HG03108 (cell line): Measurements from ENCODE around the gene STK32B.

ENCODE experiments used
- ATAC-seq: cut with Tn5 transposase; IDR thresholded peaks from one replicate; pipeline ENCODE4 v1.9.1; 2021; ENCODE audit warnings: moderate library complexity; ENCODE audit not compliant: unreplicated experiment

STK32B gene

DNA sequence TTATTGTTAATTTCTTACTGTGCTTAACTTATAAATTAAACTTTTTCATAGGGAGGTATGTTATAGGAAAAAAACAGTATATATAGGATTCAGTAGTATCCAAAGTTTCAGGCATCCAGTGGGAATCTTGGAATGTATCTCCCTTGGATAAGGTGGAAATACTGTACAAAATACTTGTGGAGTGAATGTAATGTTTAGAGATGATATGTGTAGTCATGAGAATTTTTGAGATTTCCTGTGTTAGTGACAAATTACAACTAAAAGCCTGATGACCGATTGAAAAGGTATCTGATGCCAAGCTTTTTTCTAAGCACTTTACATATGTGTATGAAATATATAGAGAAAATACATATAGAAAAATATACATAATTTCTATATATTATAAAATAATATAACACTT lies 69.2 kb downstream of the STK32B start:
- no peak for ATAC-seq

DNA sequence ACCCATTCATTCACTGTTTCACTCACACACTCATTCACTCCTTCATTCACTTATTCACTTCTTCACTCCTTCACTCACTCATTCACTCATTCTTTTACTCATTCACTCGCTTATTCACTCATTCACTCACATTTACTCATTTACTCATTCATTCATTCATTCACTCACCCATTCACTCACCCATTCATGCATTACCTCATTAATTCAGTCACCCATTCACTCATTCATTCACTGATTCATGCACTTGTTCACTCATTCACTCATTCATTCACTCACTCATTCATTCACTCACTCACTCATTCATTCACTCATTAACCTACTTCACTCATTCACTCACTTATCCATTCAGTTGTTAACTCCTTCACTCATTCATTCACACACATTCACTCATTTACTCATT lies 70.8 kb downstream of the STK32B start:
- ATAC-seq = no peak

DNA sequence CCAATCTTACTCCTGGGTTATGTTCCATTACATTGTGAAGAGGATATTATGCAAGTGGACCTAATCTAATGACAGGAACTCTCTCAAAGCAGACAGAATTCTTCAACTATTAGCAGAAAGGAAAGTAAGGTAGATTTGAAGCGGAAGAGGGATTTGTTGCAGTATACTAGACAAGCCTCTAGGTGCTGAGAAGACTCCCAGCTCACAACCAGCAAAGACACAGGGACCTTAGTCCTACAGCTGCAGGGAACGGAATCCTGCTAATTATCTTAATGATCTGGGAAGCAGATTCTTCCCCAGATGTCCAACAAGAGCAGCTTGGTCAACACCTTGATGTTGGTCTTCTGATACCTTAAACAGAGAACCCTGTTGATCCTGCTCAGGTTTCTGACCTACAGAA lies 73.6 kb downstream of the STK32B start:
- no peak for ATAC-seq

DNA sequence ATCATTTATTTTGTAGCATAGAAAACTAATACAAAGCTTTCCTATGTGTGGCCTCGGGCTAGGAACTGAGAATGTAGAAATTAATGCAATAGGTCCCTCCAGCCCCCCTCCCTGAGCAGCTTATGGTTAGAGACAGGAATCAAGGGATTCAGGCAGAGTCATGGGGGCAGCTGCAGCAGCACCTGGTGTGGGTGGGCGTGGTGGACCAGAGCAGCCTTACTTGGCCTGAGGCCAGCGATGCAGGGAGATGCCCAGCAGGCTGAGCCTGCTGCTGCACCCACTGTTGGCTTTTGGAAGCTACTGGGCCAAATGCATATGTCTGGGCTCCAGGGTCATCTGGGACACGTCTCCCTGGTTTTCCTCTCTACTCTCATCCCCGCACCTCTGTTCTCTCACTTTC lies 74.0 kb downstream of the STK32B start:
- no peak for ATAC-seq

DNA sequence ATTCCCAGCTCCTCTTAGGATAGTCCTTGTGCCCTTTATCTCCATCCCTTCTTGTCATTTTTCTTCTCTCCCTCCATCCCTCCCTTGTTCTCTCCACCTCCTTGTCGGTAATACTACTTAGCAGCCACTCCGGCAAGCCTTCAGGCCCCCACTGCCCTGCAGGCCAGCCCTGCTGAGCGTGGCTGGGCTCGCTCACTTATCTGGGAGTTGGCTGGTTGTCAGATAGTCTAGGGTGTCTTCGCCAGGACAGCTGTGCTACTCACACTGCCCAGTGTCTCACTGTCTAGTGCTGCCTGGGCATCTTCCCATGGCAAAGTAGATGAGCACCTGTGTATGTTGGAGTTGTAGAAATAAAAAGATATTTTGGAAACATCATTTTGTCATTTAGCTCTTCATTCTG lies 75.0 kb downstream of the STK32B start:
- no peak for ATAC-seq

DNA sequence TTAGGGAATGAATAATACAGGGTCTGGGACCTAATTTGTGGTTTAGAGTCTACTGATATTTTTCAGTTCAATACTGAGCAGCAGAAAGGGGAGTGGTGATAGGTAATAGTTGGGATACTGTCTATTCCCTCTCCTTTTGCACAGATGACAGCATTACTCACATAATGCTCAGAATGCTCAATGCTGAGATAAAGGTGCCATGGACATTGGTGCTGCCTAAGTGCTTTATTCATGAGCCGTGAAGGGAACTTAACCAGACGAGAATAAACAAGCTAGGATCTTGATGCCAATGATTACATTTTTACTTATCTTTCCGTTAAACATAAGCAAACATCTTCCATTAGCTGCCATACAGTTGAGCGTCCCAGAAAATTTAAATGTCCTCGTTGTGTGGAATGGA lies 75.6 kb downstream of the STK32B start:
- no peak for ATAC-seq

DNA sequence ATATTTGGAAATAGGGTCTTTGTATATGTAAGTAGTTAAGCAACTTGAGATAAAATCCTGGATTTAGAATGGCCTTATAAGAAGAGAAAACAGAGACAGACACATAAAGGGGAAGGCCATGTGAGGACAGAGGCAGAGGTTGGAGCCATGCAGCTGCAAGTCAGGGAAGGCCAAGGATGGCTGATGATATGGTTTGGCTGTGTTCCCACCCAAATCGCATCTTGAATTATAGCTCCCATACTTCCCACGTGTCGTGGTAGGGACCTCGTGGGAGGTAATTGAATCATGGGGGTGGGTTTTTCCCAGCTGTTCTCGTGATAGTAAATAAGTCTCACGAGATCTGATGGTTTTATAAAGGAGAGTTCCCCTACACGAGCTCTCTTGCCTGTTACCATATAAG lies 76.3 kb downstream of the STK32B start:
- no peak for ATAC-seq

DNA sequence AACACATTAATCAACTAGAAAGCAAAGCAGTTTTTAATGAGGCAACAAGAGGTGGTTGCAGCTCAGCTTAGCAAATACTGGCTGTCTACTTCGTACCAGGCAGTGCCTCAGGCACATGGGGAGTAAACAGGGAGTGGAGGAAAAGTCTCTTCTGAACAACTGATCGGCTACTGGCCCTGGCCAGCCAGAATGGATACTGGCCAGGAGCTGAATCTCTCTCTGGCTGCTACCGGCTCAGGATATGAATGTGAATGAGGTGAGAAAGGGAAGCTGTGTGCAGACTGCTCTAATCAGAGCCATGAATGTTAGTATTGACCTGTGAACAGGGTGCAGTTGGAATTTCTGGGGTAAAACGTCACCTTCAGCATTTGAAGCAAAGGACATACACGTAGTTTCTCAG lies 77.3 kb downstream of the STK32B start:
- ATAC-seq = no peak

DNA sequence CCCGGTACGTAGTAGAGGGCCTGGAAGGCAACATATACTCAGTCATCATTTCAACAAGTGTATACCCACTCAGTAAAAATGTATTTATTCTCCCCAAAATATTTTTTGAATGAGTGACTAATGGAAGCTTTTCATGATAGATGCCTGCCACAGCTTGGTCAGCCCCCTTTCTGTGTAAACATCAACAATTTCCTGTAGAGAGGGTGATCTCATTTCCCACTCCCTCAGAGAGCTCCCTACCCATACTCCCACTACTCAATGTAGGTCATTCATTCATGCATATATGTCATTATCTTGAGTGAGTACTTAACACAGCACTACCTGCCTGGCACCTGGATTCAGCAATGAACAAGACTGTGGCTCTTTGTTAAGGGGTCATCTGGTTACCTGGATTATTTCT lies 81.9 kb downstream of the STK32B start:
- no peak for ATAC-seq

DNA sequence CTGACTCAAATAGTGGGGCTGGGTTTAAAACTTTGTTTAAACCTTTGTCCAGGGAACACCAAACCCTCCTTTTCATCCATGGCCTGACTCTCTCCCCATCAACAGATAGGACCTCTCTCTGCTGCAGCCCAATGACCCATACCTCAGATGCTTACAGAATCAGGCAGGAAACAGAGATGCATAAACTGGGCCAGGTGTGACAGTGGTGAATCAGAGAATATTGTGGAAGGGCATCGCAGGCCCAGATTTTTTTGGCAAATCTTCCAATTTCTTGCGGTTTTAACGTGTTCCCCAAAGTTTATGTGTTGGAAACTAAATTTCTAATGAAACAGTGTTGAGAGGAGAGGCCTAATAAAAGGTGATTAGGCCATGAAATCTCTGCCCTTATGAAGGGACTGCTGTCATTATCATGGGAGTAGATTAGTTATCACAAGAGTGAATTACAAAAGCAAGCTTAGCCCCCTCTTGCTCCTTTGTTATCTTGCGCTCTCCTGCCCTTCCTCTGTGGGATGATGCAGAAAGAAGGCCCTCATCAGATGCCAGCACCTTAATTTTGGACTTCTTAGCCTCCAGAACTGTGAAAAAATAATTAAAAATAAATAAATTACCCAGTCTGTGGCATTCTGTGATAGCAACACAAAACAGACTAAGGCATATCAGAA lies 82.8 kb downstream of the STK32B start:
- ATAC-seq = no peak

DNA sequence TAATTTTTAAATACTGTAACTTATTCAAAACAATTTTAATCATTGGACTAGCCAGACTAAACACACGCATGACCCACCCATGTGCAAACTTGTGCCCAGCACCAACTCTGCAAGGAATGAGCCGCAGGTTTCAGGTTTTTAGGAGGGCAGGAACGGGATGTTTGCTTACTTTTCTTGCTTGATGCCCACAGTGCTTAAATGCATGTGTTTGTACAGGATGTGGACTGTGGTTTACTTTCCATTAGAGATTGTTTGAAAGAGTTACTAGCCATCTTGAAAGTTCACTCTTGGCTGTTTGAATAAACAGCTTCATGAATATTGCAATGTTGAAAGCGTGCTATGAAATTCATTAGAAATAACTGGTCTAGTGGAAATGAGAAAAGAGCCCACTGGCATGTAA lies 83.3 kb downstream of the STK32B start:
- ATAC-seq = no peak

DNA sequence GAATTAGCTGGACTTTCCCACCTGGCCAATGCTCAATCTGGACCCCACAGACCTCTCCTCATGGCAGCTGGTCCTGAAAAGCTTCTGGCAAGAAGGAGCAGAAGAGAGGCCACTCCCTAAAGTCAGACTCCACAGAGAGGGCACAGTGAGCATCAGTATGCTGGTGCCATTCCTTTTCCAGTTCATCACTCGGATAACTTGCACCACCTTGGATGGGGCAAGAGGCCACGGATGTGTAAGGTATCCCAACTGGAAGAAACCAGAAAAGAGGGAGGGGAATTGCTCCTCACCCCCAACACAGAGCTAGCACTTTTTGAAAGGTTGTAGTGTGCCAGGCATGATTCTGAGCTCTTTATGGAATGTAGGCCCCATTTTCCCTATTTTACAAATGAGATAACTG lies 85.9 kb downstream of the STK32B start:
- ATAC-seq = no peak

DNA sequence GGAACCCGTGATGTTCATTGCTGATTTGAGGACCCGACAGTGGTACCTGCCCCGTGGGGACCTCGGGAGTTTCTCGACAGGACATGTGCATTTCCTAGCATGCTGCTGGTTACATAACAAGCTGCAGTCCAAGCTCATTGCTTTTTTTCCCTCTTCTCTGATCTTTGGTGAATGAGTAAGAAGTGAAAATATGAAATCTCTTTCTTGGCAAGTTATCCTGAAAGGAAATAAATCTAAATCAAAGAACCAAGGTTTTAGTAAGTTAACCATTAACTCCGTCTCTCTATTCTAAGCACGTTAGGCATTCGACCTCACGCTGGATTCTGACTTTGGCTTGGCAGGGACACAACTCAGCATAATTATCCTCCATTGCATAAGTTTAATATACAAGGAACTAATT lies 86.6 kb downstream of the STK32B start:
- no peak for ATAC-seq

DNA sequence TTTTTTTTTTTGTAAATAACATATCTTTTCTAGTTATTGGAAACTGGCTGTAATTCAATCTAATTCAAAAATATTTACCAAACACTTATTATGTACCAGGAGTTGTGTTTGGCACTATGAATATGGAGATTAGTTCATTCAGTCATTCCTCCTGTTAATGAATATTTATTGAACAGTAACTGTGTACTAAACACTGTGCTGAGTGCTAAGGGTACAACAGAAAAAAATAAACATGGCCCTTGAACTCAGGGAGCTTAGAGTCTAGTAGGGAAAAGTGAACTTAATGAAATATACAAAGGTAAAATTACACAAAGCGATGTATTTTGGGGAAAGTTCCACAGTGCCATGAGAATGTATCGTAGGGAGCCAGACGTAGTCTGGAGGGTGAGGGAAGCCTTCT lies 87.1 kb downstream of the STK32B start:
- ATAC-seq = no peak

DNA sequence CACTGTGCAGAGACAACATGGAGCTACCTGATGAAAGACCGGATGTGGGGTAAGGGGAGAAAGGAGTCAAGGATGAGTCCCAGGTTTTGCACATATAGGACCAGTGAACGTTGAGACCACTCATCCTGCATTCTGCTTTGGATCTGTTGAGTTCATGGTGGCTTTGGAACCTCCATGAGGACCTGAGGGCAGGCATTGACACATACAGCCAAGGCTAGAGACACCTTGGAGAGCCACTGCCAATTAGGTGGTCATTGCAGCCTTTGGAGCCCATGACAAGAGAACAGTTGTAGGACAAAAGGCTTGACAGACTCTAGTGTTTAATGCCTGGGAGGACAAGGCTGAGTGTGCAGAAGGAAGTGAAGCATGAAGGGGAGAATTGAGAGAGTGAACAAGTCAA lies 87.9 kb downstream of the STK32B start:
- no peak for ATAC-seq

DNA sequence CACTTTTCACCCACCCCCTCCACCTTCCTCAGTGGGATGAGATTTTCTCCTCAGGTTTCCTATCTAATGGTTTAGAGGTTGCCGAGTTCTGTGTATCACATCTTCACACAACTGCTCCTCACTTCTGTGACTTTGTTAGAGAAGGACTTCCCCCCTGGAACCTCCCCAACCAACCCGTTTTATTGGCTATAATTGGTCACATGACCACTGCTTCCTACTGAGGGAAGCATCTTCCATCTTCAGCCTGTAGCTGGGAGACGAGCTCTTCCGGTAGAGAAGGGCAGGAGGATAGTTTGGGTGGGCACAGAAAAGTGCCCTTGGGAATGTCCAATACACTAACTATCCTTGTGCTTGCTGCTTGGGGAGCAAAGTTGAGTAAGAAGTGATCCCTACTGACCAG lies 90.5 kb downstream of the STK32B start:
- ATAC-seq = no peak

DNA sequence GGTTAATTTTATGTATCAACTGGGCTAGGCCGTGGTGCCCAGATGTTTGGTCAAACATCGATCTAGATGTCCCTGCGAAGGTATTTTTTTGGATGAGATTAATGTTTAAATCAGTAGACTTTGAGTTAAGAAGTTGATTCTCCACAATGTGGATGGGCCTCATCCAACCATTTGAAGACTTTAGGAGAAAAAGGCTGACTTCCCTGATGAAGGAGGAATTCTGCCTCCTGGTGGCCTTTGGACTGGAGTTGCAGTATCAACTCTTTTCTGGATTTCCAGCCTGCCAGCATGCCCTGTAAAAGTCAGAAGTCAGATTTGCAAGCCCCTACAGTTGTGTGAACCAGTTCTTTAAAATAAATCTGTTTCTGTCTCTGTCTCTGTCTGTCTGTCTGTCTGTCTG lies 91.4 kb downstream of the STK32B start:
- no peak for ATAC-seq

DNA sequence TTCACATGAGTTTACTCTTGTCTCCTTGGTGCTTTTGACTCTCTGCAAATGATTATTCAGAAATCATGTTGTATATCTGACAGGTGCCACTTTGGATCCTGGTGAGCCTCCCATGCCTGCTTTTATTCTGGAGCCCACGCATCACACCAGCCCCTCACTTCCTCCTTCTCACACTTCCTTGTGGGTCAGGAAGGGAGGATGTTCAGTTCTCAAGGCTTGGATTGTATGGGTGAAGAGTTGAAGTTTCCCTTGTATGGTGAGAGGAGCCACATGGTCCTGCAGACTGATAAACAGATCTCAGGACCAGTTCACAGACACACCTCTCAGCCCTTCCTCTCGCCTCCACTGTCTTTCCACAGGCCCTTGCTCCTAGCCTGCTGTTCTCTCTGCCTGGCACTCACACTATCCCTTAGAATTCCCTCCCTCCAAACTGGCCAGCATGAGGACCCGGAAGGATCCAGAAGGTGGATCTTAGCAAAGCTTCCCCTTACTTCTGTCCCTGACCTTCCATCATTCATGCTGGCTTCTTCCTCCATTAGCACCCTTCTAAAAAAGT lies 92.1 kb downstream of the STK32B start:
- no peak for ATAC-seq

DNA sequence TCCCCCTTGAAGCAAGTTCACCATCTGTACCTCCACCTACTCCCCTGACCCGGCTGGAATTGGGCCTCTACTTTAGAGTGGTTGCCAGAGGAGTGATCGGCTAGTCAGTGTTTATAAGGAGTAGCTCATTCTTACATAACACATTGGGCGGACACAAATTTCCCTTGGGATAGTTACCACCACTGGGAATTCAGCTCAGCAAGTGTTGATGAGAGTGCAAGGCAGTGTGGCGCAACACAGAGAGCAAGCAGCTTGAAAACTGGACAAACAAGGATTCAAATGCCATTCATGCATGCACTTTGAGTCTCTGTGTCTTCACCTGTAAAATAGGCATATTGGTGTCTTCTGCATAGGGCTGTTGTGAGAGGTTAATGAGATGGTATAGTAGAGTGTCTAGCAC lies 92.7 kb downstream of the STK32B start:
- no peak for ATAC-seq

DNA sequence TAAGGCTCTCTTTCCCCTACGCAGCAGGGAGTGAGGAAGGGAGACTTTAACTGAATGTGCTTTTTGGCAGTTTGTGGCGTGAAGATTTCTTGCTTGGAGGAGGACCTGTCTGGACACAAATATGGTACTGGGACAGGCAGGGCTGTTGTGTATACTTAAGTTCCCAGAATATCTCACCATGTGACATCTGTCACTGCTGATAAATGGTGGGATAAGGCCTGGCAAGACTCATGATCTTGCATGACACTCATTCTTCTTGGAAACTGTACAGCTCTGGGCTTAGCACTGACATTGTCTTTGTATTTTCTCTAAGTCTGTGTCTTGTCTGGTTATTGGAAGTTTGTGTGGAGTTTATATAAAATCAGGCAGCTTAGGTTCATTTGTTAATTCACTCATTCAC lies 93.1 kb downstream of the STK32B start:
- no peak for ATAC-seq

DNA sequence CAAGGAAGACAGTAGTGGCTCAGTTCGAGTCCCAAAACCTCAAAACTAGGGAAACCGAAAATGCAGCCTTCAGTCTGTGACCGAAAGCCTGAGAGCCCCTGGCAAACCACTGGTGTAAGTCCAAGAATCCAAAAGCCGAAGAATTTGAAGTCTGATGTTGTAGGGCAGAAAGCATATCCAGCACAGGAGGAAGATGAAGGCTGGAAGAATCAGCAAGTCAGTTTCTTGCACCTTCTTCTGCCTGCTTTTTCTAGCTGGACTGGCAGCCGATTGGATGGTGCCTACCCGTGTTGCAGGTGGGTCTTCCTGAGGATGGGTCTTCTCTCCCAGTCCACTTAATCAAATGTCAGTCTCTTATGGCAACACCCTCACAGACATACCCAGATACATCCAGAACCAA lies 95.0 kb downstream of the STK32B start:
- no peak for ATAC-seq

DNA sequence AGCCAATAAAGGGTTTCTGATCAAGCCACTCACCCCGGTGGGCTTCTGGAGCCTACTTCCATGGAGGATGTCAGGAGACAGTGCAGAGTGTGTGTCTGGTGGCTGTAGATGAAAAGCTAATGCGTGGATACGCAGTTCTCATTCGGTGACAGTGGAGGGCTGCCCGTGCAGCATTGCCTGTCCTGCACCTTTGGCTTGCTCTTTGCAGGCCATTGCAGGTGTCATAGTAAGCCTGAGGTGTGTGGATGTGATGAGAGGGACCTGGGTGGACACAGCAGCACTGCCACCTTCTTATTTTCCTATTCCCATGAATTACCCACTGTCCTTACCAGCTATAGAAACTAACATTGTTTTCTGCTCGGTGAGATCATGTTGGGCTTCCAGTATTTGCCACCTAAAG lies 101.2 kb downstream of the STK32B start:
- no peak for ATAC-seq

DNA sequence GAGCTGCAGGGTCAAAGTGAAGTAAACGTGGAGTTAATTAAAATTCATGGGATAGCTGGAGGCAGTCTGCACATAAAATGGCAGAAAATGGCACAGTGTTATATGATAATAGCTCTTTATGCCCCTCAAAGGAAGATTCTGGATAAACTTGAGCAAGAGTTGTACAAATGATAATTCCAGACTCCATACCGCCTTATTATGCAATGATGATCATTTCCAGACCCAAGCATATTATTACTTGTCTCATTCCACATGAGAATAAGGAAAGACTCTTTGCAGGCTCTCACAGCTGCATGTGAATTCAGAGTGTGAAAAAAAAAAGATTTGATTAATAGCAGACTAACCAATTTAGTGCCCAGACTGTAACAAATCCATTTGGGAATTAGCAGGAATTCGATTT lies 105.4 kb downstream of the STK32B start:
- no peak for ATAC-seq
